OCI-LY7 (cell line): Measurements from ENCODE around the gene IGFN1.

Experiments
- EZH2phosphoT487 ChIP-seq: fragments of 200-600 bp; sonication (generic); IDR thresholded peaks from 2 replicates; pipeline ENCODE4 v1.6.1; 2018; ENCODE audit warnings: low read depth, borderline replicate concordance, mild to moderate bottlenecking, mixed run types, antibody characterized with exemption, low read length, moderate library complexity, mixed read lengths
- TF ChIP-seq, protein P1 (sequence below): fragments of 200-600 bp; sonication (generic); conservative IDR thresholded peaks from 2 replicates; pipeline ENCODE4 v1.5.1; 2014; ENCODE audit warnings: mild to moderate bottlenecking, antibody characterized with exemption, low read length, moderate library complexity, mixed read lengths

GRCh38 chr1:201259476-201260235 is 69.0 kb downstream of the IGFN1 start:
- TF ChIP-seq, protein P1, sequence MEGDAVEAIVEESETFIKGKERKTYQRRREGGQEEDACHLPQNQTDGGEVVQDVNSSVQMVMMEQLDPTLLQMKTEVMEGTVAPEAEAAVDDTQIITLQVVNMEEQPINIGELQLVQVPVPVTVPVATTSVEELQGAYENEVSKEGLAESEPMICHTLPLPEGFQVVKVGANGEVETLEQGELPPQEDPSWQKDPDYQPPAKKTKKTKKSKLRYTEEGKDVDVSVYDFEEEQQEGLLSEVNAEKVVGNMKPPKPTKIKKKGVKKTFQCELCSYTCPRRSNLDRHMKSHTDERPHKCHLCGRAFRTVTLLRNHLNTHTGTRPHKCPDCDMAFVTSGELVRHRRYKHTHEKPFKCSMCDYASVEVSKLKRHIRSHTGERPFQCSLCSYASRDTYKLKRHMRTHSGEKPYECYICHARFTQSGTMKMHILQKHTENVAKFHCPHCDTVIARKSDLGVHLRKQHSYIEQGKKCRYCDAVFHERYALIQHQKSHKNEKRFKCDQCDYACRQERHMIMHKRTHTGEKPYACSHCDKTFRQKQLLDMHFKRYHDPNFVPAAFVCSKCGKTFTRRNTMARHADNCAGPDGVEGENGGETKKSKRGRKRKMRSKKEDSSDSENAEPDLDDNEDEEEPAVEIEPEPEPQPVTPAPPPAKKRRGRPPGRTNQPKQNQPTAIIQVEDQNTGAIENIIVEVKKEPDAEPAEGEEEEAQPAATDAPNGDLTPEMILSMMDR, result no peak
- no peak for TF ChIP-seq EZH2phosphoT487
